ENCODE results near the gene DNAJB9. TPM values are rescaled to one million over a fixed set of nuclear protein-coding genes. Genes with fewer than 3 reads are reported as not detected.

Gene DNAJB9
- polyA plus RNA-seq, 4 donors = 34.6 to 45.0 (median 43.5) TPM

DNA sequence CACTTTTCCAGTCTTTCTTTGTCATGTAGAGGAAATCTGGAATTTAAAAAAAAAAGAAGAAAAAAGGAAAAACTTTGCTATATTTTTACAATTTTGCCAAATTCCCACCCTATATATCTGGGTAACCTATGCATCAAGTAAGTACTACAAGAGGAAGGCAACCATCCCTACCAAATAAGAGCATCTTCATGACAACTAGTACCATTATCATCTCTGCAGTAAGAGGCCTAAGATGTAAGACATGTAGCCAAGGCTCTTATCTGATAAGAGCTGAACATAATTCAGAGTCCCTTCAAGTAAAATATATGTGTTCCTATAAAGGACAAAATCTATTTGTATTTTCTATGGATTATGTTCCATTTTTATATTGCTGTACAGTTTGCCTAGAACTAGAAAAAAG, 3.7 kb upstream of the DNAJB9 start:
- DNase-seq (ENCODE audit: low read depth in 4 of 4, low spot score in 2 of 4) = no peak

DNA sequence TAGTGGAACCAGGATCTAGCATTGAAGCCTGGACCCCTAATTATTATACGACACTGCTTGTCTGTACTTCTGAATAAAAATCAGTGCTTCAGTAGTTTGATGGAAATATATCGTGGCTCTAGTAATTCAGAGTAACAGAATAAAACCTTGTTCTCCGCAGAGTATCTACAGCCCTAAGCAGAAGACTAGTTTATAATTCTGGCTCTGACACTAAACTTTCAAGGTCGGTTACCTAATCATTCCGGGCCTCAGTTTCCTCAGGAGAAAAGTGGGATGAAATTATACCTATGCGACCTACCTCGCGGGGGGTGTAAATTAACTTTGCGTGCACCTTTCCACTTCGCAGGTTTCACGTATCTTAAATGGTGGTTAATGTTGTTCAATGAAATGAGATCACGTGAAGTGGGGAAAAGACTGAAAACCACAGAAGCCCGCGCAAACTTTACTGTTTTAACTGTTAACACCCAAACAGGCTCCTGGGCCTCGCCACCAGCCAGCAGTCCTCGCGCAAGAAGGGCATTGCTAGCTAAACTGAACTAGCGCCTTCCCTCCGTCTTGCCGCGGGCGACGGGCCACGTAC, 783 bp upstream of the DNAJB9 start:
- no peak for DNase-seq (ENCODE audit: low read depth in 4 of 4, low spot score in 2 of 4)

- peak in 1 of 4 donors; percentile 36 for DNase-seq (ENCODE audit: low read depth in 4 of 4, low spot score in 2 of 4)
Measured at GRCh38 chr7:108570146-108570755, 577 bp downstream of the DNAJB9 start.

GRCh38 chr7:108572480-108572879, 2.8 kb downstream of the DNAJB9 start:
- no peak for DNase-seq (ENCODE audit: low read depth in 4 of 4, low spot score in 2 of 4)

- DNase-seq (ENCODE audit: low read depth in 4 of 4, low spot score in 2 of 4) = no peak
Measured at GRCh38 chr7:108575156-108575555, 5.5 kb downstream of the DNAJB9 start.

GRCh38 chr7:108576116-108576515, 6.4 kb downstream of the DNAJB9 start:
- no peak for DNase-seq (ENCODE audit: low read depth in 4 of 4, low spot score in 2 of 4)

- no peak for DNase-seq (ENCODE audit: low read depth in 4 of 4, low spot score in 2 of 4)
Measured at GRCh38 chr7:108578937-108579336, 9.3 kb downstream of the DNAJB9 start.

- no peak for DNase-seq (ENCODE audit: low read depth in 4 of 4, low spot score in 2 of 4)
Measured at GRCh38 chr7:108580298-108580697, 10.6 kb downstream of the DNAJB9 start.

GRCh38 chr7:108581655-108582491, 12.2 kb downstream of the DNAJB9 start:
- no peak for DNase-seq (ENCODE audit: low read depth in 4 of 4, low spot score in 2 of 4)

DNA sequence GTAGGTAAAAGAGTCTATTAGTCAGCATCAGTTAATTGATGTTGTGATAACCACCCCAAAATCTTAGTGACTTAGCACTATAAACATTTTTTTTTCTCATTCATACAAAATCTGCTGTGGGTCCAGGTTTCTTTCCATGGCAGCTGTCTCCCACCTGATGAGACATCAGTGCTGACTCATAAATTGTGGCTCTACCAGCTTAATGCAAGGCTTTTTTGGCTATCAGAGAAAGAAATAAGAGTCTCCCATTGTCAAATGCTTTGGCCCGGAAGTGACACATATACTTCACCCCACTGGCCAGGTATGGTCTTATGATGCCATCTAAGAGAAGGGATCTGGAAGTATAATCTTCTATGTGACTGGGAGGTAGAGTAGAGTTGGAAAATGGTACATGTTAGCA, 14.5 kb downstream of the DNAJB9 start:
- DNase-seq (ENCODE audit: low read depth in 4 of 4, low spot score in 2 of 4) = no peak

- no peak for DNase-seq (ENCODE audit: low read depth in 4 of 4, low spot score in 2 of 4)
Measured at GRCh38 chr7:108585843-108586242, 16.2 kb downstream of the DNAJB9 start.

GRCh38 chr7:108586274-108586710, 16.6 kb downstream of the DNAJB9 start:
- DNase-seq (ENCODE audit: low read depth in 4 of 4, low spot score in 2 of 4) = no peak

DNA sequence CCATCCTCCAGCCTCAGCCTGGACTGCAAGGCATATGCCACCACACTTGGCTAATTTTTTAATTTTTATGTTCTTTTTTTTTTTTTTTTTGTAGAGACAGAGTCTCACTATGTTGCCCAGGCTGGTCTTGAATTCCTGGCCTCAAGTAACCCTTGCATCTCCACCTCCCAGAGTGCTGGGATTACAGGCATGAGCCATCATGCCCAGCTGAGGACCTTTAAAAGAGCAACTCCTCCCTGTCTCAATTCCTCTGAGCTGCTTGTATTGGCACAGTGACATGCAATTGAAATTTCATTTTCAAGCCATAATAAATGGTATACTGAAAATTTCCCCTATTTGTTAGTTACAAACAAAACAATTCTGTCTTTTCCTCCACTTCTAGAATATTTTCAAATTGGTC, 19.5 kb downstream of the DNAJB9 start:
- DNase-seq (ENCODE audit: low read depth in 4 of 4, low spot score in 2 of 4) = no peak

GRCh38 chr7:108589874-108590273, 20.2 kb downstream of the DNAJB9 start:
- DNase-seq (ENCODE audit: low read depth in 4 of 4, low spot score in 2 of 4) = no peak

GRCh38 chr7:108590606-108591005, 20.9 kb downstream of the DNAJB9 start:
- no peak for DNase-seq (ENCODE audit: low read depth in 4 of 4, low spot score in 2 of 4)

- DNase-seq (ENCODE audit: low read depth in 4 of 4, low spot score in 2 of 4) = no peak
Measured at GRCh38 chr7:108592646-108593201, 23.1 kb downstream of the DNAJB9 start.

DNA sequence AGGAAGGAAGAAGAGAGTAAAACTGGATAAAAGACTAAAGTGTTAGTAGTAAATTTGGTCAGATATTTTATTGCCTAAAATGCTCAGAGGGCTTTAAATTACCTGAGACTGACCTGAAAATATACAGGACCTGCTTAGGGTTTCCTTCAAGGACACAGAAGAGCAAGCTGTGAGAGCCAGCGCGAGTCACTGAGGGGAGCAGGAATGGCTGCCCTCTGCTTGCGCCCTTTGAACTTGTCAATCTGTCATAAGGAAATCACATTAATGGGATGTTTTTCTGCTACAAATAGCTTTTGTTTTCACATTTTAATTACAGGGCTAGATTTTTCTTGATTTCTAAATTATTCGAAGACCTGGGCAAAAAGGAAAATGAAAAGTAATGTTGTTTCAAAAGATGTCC, 26.9 kb downstream of the DNAJB9 start:
- DNase-seq (ENCODE audit: low read depth in 4 of 4, low spot score in 2 of 4) = no peak

GRCh38 chr7:108598153-108598552, 28.5 kb downstream of the DNAJB9 start:
- DNase-seq (ENCODE audit: low read depth in 4 of 4, low spot score in 2 of 4) = no peak

GRCh38 chr7:108598914-108599580, 29.4 kb downstream of the DNAJB9 start:
- DNase-seq (ENCODE audit: low read depth in 4 of 4, low spot score in 2 of 4) = no peak

GRCh38 chr7:108600399-108600798, 30.7 kb downstream of the DNAJB9 start:
- no peak for DNase-seq (ENCODE audit: low read depth in 4 of 4, low spot score in 2 of 4)
